GM21515 (cell line): ENCODE data around the gene ALOX15B.
"Not testable (repeated sequence)": the region's sequence is repeated elsewhere in the genome, so short reads cannot be mapped to it uniquely, and the experiment has no call there.

Experiments
- ATAC-seq: cut with Tn5 transposase; IDR thresholded peaks from one replicate; pipeline ENCODE4 v1.9.1; 2021; ENCODE audit not compliant: unreplicated experiment

The ALOX15B gene

GRCh38 chr17:8012996-8013640, 25.7 kb upstream of the ALOX15B start:
- no peak for ATAC-seq

- no peak for ATAC-seq
Measured at GRCh38 chr17:8013731-8014557, 24.9 kb upstream of the ALOX15B start.

GRCh38 chr17:8014558-8014850, 24.4 kb upstream of the ALOX15B start:
- ATAC-seq, result no peak

- no peak for ATAC-seq
Measured at GRCh38 chr17:8015236-8015956, 23.5 kb upstream of the ALOX15B start.

GRCh38 chr17:8015957-8016631, 22.8 kb upstream of the ALOX15B start:
- ATAC-seq, result no peak

- no peak for ATAC-seq
Measured at GRCh38 chr17:8016632-8017424, 22.0 kb upstream of the ALOX15B start.

GRCh38 chr17:8018436-8018835, 20.4 kb upstream of the ALOX15B start:
- no peak for ATAC-seq

- ATAC-seq, result no peak
Measured at GRCh38 chr17:8019166-8019565, 19.7 kb upstream of the ALOX15B start.

GRCh38 chr17:8019665-8020650, 18.9 kb upstream of the ALOX15B start:
- ATAC-seq, result no peak

- no peak for ATAC-seq
Measured at GRCh38 chr17:8020776-8021564, 17.9 kb upstream of the ALOX15B start.

- no peak for ATAC-seq
Measured at GRCh38 chr17:8021565-8022359, 17.1 kb upstream of the ALOX15B start.

GRCh38 chr17:8022360-8023003, 16.4 kb upstream of the ALOX15B start:
- no peak for ATAC-seq

GRCh38 chr17:8024161-8024560, 14.7 kb upstream of the ALOX15B start:
- ATAC-seq, result not testable (repeated sequence)

- ATAC-seq, result no peak
Measured at GRCh38 chr17:8025176-8025911, 13.5 kb upstream of the ALOX15B start.

GRCh38 chr17:8029121-8029520, 9.7 kb upstream of the ALOX15B start:
- ATAC-seq, result no peak

- ATAC-seq, result no peak
Measured at GRCh38 chr17:8031261-8031661, 7.6 kb upstream of the ALOX15B start.

- no peak for ATAC-seq
Measured at GRCh38 chr17:8031950-8032349, 6.9 kb upstream of the ALOX15B start.
